Progenitor cell of endocrine pancreas (in vitro differentiated cells): ENCODE measurements around the gene KDM4B. TPM values are rescaled to one million over a fixed set of nuclear protein-coding genes. Genes with fewer than 3 reads are reported as not detected.

Experiments used
- DNase-seq: peaks from one replicate; pipeline ENCODE4 v3.0.0; 2021; ENCODE audit warnings: low spot score; ENCODE audit not compliant: unreplicated experiment
- H3K27ac Mint-ChIP-seq: 2 replicates; pipeline ENCODE4 v1.8.0; 2021; ENCODE audit warnings: mild to moderate bottlenecking, moderate library complexity, mixed read lengths
- H3K27me3 Mint-ChIP-seq: 2 replicates; pipeline ENCODE4 v1.8.0; 2021; ENCODE audit warnings: mixed read lengths
- H3K36me3 Mint-ChIP-seq: 2 replicates; pipeline ENCODE4 v1.8.0; 2022; ENCODE audit warnings: mixed read lengths; ENCODE audit not compliant: insufficient read depth
- H3K4me1 Mint-ChIP-seq: 2 replicates; pipeline ENCODE4 v1.8.0; 2021; ENCODE audit warnings: low read depth, mixed read lengths
- H3K4me3 Mint-ChIP-seq: 2 replicates; pipeline ENCODE4 v1.8.0; 2021; ENCODE audit warnings: low read depth, mild to moderate bottlenecking, moderate library complexity, mixed read lengths
- H3K9me3 Mint-ChIP-seq: 2 replicates; pipeline ENCODE4 v1.8.0; 2021; ENCODE audit warnings: low read depth, mixed read lengths
- total RNA-seq: library from RNA; stranded (reverse); gene quantifications from 2 replicates; pipeline ENCODE4 v1.2.1, GENCODE V29; 2021
- TF ChIP-seq, protein P1 (sequence below): fragments of 200-600 bp; sonication (generic); IDR thresholded peaks from one replicate; pipeline ENCODE4 v1.5.0; 2021; ENCODE audit warnings: antibody characterized with exemption, mild to moderate bottlenecking; ENCODE audit not compliant: unreplicated experiment

KDM4B gene
- total RNA-seq, 1 donor from 2014 or later: 59.6 TPM

DNA sequence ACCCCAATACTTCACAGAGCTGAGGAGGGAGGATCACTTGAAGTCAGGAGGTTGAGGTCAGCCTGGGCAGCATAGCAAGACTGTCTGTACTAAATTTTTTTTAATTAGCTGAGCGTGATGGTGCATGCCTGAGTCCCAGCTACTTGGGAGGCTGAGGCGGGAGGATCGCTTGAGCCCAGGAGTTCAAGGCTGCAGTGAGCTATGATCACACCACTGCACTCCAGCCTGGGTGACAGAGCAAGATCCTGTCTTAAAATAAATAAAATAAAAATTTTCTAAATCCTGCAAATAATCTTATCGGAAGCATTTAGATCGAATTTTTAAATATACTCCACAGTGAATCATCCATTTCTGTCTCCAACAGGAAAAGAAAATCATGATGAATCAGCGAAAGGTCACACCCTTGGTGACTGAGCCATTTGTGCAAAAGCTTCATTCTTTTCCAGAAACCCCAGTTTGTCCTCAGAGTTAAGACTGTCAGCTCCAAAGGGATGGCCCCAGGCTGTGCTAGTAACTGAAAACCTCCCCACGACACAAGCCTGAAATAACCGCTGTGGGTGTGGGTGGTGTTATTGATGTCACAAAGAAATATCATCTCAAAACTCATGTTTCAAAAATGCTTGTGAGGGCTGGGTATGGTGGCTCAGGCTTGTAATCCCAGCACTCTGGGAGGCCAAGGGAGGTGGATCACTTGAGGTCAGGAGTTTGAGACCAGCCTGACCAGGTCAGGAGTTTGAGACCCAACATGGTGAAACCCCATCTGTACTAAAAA is 204.1 kb downstream of the KDM4B start:
- Mint-ChIP-seq H3K36me3 (no peaks in the 10 kb centered on the region), H3K27me3 (peaks cover 5% of the 10 kb centered on the region), H3K4me3 (no peak overlapping the region), H3K27ac (no peak overlapping the region), H3K9me3 (no peaks in the 10 kb centered on the region), H3K4me1 (peaks cover 6% of the 10 kb centered on the region)
- TF ChIP-seq, protein P1, sequence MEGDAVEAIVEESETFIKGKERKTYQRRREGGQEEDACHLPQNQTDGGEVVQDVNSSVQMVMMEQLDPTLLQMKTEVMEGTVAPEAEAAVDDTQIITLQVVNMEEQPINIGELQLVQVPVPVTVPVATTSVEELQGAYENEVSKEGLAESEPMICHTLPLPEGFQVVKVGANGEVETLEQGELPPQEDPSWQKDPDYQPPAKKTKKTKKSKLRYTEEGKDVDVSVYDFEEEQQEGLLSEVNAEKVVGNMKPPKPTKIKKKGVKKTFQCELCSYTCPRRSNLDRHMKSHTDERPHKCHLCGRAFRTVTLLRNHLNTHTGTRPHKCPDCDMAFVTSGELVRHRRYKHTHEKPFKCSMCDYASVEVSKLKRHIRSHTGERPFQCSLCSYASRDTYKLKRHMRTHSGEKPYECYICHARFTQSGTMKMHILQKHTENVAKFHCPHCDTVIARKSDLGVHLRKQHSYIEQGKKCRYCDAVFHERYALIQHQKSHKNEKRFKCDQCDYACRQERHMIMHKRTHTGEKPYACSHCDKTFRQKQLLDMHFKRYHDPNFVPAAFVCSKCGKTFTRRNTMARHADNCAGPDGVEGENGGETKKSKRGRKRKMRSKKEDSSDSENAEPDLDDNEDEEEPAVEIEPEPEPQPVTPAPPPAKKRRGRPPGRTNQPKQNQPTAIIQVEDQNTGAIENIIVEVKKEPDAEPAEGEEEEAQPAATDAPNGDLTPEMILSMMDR: no peak
- DNase-seq: no peak

DNA sequence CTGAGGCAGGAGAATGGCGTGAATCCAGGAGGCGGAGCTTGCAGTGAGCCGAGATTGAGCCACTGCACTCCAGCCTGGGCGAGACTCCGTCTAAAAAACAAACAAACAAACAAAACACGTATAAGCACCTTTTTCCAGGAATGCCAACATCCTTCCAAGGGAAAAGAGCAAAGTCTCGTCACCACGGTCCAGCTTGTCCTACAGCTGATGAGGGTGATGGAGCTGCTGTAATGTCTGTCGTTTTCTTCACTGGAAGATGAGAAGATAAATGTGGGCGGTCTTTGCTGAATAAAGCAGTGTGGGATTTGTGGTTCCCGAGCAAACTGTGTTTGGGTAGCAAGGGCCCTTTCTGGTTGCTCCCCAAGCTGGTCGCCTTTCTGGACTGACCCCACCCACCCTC is 205.1 kb downstream of the KDM4B start:
- H3K27me3 Mint-ChIP-seq: peaks cover 5% of the 10 kb centered on the region

DNA sequence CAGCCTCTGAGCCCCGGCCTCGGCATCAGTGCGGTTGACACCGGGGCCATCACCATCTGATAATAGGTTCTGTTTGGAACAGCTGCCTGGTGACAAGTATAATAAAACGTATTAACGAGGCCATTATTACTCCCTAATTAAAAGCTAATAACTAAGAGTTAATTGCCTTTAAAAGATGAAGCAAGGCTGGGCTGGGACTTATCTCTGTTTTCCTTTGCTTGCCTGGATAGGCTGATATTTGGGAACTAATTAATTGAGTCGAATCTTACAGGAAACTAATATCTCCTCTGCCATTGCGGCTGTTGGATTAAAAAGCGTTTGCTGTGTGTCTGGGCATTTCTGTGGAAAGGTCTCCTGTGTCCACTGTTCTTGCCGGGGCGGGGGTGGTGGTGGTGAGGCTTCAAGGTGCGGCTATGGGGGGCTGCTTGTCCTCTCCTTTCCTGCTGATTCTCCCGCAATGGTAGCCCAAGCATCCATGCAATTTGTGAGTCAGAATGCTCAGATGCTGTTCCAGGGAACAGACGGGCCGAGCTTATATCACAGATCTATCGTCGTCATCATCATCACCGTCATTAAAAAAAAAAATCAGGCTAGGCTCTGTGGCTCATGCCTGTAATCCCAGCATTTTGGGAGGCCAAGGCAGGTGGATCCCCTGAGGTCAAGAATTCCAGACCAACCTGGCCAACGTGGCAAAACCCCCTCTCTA is 209.0 kb downstream of the KDM4B start:
- TF ChIP-seq, protein P1: no peak
- Mint-ChIP-seq H3K4me3 (no peak overlapping the region), H3K27me3 (no peaks in the 10 kb centered on the region)

More for the DNA sequence above, 205.1 kb downstream of the KDM4B start:
- H3K4me3 Mint-ChIP-seq: no peak overlapping the region
- H3K9me3 Mint-ChIP-seq: no peaks in the 10 kb centered on the region
- H3K4me1 Mint-ChIP-seq: peaks cover 6% of the 10 kb centered on the region
- no peak for DNase-seq
- no peak overlapping the region for H3K27ac Mint-ChIP-seq
- TF ChIP-seq, protein P1: no peak
- H3K36me3 Mint-ChIP-seq: no peaks in the 10 kb centered on the region

DNA sequence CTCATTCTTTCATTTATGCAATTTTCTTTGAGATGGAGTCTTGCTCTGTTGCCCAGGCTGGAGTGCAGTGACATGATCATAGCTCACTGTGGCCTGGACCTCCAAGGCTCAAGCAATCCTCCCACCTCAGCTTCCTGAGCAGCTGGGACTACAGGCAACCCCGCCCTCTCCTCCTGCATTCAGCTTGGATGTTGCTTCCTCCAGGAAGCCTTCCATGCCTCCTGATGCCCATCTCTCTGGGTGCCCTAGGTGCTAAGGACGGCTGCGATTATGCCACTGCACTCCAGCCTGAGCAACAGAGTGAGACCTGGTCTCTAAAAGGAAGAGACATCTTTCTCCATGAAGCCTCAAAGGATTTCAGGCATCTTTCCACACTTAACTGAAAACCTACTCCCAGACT is 209.9 kb downstream of the KDM4B start:
- no peaks in the 10 kb centered on the region for H3K9me3 Mint-ChIP-seq
- H3K27me3 Mint-ChIP-seq: no peaks in the 10 kb centered on the region
- TF ChIP-seq, protein P1: no peak
- no peak overlapping the region for H3K27ac Mint-ChIP-seq
- no peaks in the 10 kb centered on the region for H3K4me1 Mint-ChIP-seq
- no peak overlapping the region for H3K4me3 Mint-ChIP-seq
- no peak for DNase-seq
- no peaks in the 10 kb centered on the region for H3K36me3 Mint-ChIP-seq

More for the DNA sequence above, 209.0 kb downstream of the KDM4B start:
- H3K27ac Mint-ChIP-seq: no peak overlapping the region
- H3K36me3 Mint-ChIP-seq: no peaks in the 10 kb centered on the region
- no peaks in the 10 kb centered on the region for H3K9me3 Mint-ChIP-seq
- DNase-seq: no peak
- H3K4me1 Mint-ChIP-seq: no peaks in the 10 kb centered on the region

DNA sequence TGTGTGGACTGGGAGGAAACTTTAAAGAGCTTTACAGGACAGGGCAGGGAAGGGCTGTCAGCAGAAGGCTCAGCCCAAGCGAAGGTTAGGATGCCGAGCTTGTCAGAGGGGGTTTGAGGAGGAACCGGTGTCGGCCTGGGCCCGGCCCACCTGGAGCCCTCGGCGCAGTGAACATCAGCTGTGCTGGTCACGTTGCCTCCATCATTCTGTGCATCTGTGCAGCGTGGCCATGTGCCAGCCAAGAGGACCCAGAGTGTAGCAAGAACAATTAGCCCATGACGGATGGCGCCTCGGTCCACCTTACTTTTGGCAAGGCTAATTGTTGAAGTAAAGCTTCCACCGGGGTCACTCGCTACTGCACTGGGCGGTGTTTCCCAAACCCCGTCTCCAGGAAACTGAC is 210.3 kb downstream of the KDM4B start:
- Mint-ChIP-seq H3K4me1 (no peaks in the 10 kb centered on the region), H3K4me3 (no peak overlapping the region), H3K27me3 (no peaks in the 10 kb centered on the region), H3K27ac (no peak overlapping the region), H3K36me3 (no peaks in the 10 kb centered on the region), H3K9me3 (no peaks in the 10 kb centered on the region)
- no peak for DNase-seq
- TF ChIP-seq, protein P1: no peak
